ENCODE measurements around the gene HSBP1.

DNA sequence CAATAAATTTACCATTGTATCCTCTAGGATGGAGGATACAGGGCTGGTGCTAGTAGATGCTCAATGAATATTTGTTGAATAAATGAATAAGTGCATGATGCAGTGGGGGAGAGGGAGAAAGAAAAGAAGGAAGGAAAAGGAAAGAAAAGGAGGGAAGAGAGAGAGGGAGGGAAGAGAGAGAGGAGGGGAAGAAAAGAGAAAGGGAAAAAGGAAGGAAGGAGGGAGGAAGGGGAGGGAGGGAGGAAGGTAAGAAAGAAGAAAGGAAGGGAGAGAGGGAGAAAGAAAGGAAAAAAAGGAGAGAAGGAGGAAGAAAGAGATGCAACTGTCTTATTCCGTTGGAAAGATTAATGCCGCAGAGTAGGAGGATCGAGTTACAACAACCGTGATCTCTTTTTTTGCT is 30.4 kb downstream of the HSBP1 start:
- no peak for TF ChIP-seq POLR2AphosphoS5 (IDR thresholded peaks at IDR 0.05)
- TF ChIP-seq, protein P1, sequence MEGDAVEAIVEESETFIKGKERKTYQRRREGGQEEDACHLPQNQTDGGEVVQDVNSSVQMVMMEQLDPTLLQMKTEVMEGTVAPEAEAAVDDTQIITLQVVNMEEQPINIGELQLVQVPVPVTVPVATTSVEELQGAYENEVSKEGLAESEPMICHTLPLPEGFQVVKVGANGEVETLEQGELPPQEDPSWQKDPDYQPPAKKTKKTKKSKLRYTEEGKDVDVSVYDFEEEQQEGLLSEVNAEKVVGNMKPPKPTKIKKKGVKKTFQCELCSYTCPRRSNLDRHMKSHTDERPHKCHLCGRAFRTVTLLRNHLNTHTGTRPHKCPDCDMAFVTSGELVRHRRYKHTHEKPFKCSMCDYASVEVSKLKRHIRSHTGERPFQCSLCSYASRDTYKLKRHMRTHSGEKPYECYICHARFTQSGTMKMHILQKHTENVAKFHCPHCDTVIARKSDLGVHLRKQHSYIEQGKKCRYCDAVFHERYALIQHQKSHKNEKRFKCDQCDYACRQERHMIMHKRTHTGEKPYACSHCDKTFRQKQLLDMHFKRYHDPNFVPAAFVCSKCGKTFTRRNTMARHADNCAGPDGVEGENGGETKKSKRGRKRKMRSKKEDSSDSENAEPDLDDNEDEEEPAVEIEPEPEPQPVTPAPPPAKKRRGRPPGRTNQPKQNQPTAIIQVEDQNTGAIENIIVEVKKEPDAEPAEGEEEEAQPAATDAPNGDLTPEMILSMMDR (IDR thresholded peaks at IDR 0.05): no peak
- TF ChIP-seq POLR2A (IDR thresholded peaks at IDR 0.05): no peak
